Measurements from ENCODE around the gene VSTM4. TPM values are rescaled to one million over a fixed set of nuclear protein-coding genes. Genes with fewer than 3 reads are reported as not detected.

VSTM4 gene
- total RNA-seq, 2 donors from 2014 or later: 6.9 to 36.0 TPM

DNA sequence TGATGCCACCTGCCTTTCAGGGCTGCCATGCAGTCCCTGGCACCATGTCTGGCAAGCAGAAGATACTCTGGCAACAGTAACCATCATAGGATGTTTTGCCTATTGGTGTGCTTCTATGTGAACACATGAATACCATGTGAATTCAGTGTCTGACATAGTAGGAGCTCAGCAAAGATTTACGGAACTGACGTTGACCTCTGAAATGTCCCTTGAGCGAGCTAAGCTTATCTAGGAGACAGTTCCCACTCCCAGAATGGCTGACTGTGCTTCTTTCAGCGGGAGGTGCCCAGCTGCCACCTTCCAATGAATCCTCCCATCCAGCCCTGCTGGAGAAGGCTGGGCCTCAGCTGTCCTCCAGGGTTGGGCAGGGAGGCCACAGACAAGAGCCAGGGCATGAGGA, 104.5 kb downstream of the VSTM4 start:
- no peak overlapping the region for H3K4me3 ChIP-seq
- H3K4me1 ChIP-seq (replicated peaks): no peaks in the 10 kb centered on the region
- intact Hi-C loops (cut with DNase I): loop anchor here (5.0 kb wide), 1 partner anchor 106 kb away; the partner anchor contains the start of gene VSTM4
- H3K36me3 ChIP-seq: no peaks in the 10 kb centered on the region
- WGBS: 48% methylated on average over 4 of the region's 4 CpGs
- no peaks in the 10 kb centered on the region for H3K27me3 ChIP-seq (replicated peaks; ENCODE audit: insufficient read depth)
- no peak for DNase-seq (ENCODE audit: low spot score)
- H3K9me3 ChIP-seq: no peaks in the 10 kb centered on the region
- TF ChIP-seq, protein P1, sequence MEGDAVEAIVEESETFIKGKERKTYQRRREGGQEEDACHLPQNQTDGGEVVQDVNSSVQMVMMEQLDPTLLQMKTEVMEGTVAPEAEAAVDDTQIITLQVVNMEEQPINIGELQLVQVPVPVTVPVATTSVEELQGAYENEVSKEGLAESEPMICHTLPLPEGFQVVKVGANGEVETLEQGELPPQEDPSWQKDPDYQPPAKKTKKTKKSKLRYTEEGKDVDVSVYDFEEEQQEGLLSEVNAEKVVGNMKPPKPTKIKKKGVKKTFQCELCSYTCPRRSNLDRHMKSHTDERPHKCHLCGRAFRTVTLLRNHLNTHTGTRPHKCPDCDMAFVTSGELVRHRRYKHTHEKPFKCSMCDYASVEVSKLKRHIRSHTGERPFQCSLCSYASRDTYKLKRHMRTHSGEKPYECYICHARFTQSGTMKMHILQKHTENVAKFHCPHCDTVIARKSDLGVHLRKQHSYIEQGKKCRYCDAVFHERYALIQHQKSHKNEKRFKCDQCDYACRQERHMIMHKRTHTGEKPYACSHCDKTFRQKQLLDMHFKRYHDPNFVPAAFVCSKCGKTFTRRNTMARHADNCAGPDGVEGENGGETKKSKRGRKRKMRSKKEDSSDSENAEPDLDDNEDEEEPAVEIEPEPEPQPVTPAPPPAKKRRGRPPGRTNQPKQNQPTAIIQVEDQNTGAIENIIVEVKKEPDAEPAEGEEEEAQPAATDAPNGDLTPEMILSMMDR (IDR thresholded peaks at IDR 0.05): no peak
- TF ChIP-seq POLR2A (IDR thresholded peaks at IDR 0.05) (no peak), POLR2AphosphoS5 (IDR thresholded peaks at IDR 0.05) (no peak)
- no peak overlapping the region for H3K27ac ChIP-seq

- DNase-seq (ENCODE audit: low spot score): no peak
- Histone ChIP-seq H3K27me3 (replicated peaks; ENCODE audit: insufficient read depth) (no peaks in the 10 kb centered on the region), H3K4me1 (replicated peaks) (no peaks in the 10 kb centered on the region), H3K36me3 (no peaks in the 10 kb centered on the region), H3K9me3 (no peaks in the 10 kb centered on the region), H3K27ac (no peak overlapping the region), H3K4me3 (no peak overlapping the region)
- 68% methylated on average over 4 of the region's 4 CpGs for WGBS
- intact Hi-C loops (cut with DNase I): loop anchor here (5.0 kb wide), 1 partner anchor 107 kb away; the partner anchor contains the start of gene VSTM4
- no peak for TF ChIP-seq POLR2A (IDR thresholded peaks at IDR 0.05)
- TF ChIP-seq, protein P1 (IDR thresholded peaks at IDR 0.05): no peak
- TF ChIP-seq POLR2AphosphoS5 (IDR thresholded peaks at IDR 0.05): no peak
These were observed 105.0 kb downstream of the VSTM4 start for GRCh38 chr10:49010295-49010694.

- no peaks in the 10 kb centered on the region for H3K9me3 ChIP-seq
- no peaks in the 10 kb centered on the region for H3K4me1 ChIP-seq (replicated peaks)
- H3K27ac ChIP-seq: no peak overlapping the region
- no peaks in the 10 kb centered on the region for H3K36me3 ChIP-seq
- no peaks in the 10 kb centered on the region for H3K27me3 ChIP-seq (replicated peaks; ENCODE audit: insufficient read depth)
- no peak overlapping the region for H3K4me3 ChIP-seq
- 55% methylated on average over 8 of the region's 8 CpGs for WGBS
- DNase-seq (ENCODE audit: low spot score): no peak
- intact Hi-C loops (cut with DNase I): no loop called here
- TF ChIP-seq, protein P1 (IDR thresholded peaks at IDR 0.05): no peak
- TF ChIP-seq POLR2AphosphoS5 (IDR thresholded peaks at IDR 0.05) (peak; percentile 17), POLR2A (IDR thresholded peaks at IDR 0.05) (no peak)
These were observed 105.9 kb downstream of the VSTM4 start for GRCh38 chr10:49009199-49009979.

DNA sequence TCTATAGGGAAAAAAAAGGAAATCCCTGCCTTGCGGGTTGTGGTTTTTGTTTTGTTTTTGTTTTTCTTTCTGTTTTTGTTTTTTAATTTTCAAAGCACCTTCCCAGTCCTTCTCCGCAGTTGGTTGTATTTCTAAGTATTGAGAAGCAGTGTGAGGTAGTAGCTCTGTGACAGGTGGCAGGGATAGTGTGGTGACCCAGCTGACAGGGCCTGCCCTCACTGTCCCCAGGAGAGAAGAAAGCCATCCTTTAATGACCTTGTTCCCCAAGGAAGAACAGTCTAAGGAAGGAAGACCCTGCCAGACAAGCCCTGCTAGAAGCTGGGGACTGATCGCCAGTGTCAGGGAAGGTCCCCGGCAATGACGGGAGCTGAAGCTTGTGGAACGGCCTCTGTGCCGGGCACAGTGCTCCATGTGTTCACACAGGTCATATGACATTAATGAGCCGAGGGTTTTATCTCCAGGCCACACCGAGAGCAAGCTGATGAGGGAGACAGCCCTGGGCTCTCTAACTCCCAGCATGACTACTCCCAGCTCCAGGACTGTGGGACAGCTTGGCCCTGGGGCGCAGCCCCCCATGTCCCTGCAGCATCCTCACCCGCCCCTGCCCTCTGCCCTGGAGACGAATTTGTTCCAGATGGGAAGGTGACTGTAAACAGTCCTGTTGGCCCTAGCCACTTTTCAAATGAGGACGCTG, 106.7 kb downstream of the VSTM4 start:
- intact Hi-C loops (cut with DNase I): no loop called here
- no peak for DNase-seq (ENCODE audit: low spot score)

More for the DNA sequence above, 106.7 kb downstream of the VSTM4 start:
- no peaks in the 10 kb centered on the region for H3K27me3 ChIP-seq (replicated peaks; ENCODE audit: insufficient read depth)
- no peaks in the 10 kb centered on the region for H3K9me3 ChIP-seq
- no peak overlapping the region for H3K4me3 ChIP-seq
- H3K4me1 ChIP-seq (replicated peaks): no peaks in the 10 kb centered on the region
- WGBS: 74% methylated on average over 13 of the region's 13 CpGs
- no peaks in the 10 kb centered on the region for H3K36me3 ChIP-seq
- TF ChIP-seq, protein P1 (IDR thresholded peaks at IDR 0.05): no peak
- TF ChIP-seq POLR2A (IDR thresholded peaks at IDR 0.05) (no peak), POLR2AphosphoS5 (IDR thresholded peaks at IDR 0.05) (no peak)
- no peak overlapping the region for H3K27ac ChIP-seq
